Colon (tissue), 2 donors: ENCODE measurements around the gene PPFIA2.

Experiments used
- FAIRE-seq: peaks from 2 replicates; lab custom pipeline; 2012; peaks lifted over from hg19 to GRCh38; lab: Jason Lieb, UNC
- donor health status: control.
- donor health status: control.

PPFIA2 gene

DNA sequence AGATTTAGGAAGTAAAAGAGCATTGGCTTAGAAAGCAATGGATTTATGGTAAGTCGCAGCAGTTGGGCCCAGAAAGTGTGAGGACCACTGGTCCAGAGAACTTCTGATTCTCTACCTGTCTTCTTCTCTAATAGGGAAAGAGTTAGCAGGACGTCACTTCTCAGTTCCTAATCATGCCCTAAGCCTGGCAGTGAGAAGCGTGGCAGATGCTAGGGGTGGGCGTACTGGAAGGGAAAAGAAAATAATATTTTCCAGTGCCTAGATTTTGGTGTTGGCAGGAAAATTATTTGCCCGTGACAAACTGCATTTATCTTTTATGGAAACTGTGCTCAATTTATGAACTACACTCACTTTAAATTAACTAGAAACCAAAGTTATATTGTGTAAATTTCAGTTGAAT, 212.3 kb downstream of the PPFIA2 start:
- no peak for FAIRE-seq

DNA sequence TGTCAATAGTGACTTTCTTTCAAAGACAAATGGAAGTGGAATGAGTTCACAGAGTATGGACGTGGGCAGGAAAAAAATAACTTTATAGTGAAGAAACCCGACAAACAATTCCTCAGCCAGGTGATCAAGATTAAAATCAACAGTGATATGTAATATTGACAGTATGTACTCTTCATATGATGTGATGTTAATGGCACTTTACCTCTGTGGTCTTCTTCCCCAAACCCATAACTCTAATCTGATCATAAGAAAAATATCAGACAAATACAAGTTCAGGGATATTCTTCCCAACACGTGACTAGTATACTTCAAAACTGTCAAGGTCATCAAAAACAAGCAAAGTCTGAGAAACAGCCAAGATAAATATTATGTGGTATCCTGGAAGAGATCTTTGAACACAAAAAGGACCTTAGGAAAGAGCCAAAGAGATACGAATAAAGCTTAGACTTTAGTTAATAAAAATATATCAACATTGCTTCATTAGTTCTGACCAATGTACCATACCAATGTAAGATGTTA, 215.5 kb downstream of the PPFIA2 start:
- FAIRE-seq: no peak

- FAIRE-seq: no peak
Measured at GRCh38 chr12:81542065-81543010, 216.8 kb downstream of the PPFIA2 start.

- no peak for FAIRE-seq
Measured at GRCh38 chr12:81541121-81541520, 218.0 kb downstream of the PPFIA2 start.

- FAIRE-seq: no peak
Measured at GRCh38 chr12:81539279-81539678, 219.9 kb downstream of the PPFIA2 start.

DNA sequence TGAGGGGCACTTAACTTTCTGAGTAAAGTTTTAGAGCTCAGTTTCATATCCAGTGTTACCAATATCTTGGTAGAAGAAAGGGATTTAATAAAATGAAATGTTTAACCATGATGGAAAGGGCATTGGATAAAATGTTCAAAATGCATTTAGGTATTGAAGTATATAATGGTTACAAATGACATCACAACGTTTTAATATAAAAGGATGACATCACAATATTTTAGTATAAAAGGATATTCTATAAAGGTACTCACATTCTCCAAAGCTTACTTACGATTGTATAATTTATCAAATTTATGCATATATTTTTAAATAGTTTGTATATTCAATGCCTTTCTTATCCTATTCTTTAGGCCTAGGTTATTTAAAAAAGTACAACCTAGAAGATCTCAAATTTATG, 226.1 kb downstream of the PPFIA2 start:
- FAIRE-seq: no peak

- no peak for FAIRE-seq
Measured at GRCh38 chr12:81530352-81530751, 228.8 kb downstream of the PPFIA2 start.

GRCh38 chr12:81520064-81520945, 238.8 kb downstream of the PPFIA2 start:
- no peak for FAIRE-seq

DNA sequence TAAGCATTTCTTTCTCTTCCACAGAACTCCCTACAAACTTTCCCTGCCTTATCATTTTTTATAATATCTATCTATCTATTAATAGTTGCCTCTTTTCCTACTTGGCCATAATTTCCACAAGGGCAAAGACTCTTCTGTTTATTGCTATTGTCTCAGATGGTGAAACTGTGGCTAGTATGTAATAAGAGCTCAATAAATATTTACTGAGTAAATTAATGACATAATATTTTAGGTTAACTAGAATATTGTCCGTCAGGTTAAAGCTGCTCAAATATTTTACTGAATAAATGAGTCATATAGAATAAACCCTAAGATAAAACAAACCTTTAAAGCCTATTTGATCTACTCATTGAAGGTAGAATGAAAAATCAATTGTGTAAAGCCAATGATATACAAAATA, 240.5 kb downstream of the PPFIA2 start:
- FAIRE-seq: no peak

DNA sequence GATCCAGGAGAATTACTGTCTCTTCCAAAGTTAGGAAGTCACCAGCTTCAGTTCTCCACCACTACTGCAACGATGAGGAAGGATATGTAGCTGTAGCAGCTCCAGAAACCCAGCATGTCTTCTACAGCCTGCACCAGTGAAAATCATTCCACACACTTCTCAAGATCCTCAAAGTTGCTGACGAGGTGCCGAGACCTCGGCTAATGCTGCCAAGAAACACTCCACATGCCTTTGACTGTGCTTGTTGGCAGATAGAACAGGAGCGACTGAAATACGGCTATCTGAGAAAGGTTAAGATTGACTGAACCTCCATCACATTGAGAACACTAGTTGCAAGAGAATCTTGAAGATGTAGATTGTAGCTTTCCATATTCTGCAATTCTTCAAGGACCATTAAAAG, 241.9 kb downstream of the PPFIA2 start:
- no peak for FAIRE-seq

GRCh38 chr12:81502912-81503695, 256.0 kb downstream of the PPFIA2 start:
- FAIRE-seq: no peak

GRCh38 chr12:81500788-81501187, 258.4 kb downstream of the PPFIA2 start:
- FAIRE-seq: no peak

DNA sequence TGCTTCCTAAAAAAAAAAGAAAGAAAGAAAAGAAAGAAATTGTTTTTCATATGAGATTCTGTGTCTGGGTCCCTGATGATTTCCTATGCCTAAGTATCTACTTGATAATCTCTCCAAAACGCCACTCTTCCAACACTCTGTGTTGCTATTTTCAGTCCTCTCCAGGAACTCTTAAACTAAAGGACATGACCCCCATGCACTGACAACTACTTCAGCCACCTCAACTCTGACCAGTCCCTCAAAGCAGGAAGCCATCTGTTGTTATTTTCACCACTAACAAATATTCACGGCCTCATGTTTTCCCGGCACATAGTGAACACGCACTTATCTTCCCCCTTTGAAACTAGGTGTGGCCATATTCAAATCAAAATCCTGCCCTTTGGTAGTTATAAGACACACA, 259.3 kb downstream of the PPFIA2 start:
- FAIRE-seq: no peak

GRCh38 chr12:81492131-81492720, 266.9 kb downstream of the PPFIA2 start:
- FAIRE-seq: no peak

DNA sequence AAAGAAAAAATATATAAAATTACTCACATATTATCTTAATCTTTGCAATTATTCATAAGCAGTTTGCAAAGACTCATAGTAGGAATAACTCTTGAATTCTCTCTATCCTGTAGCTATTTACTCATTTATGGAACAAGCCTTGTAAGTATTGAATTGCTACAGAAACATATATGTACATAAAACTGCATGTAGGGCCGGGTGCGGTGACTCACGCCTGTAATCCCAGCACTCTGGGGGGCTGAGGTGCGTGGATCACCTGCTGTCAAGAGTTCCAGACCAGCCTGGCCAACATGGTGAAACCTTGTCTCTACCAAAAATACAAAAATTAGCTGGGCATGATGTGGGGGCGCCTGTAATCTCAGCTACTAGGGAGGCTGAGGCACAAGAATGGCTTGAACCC, 286.2 kb downstream of the PPFIA2 start:
- FAIRE-seq: no peak

- no peak for FAIRE-seq
Measured at GRCh38 chr12:81470923-81471322, 288.2 kb downstream of the PPFIA2 start.

DNA sequence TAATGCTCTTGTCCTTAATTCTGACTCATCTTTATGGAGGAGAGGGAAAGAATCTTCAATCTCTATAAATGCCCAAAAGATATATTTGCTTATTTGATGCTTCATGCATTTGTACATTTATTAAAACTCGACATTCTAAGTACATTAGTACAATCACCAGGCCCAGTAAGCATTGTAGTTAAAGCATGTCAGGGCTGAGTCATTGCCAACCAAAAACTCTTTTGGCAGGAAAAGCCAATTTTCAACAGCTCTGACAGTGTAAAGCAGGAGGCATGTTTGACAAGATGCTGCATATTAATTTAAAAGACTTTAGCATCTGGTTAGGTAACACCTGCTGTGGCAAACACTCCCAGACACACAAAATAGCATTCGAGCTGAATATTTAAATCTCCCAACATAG, 290.9 kb downstream of the PPFIA2 start:
- no peak for FAIRE-seq

GRCh38 chr12:81465876-81466275, 293.3 kb downstream of the PPFIA2 start:
- no peak for FAIRE-seq

DNA sequence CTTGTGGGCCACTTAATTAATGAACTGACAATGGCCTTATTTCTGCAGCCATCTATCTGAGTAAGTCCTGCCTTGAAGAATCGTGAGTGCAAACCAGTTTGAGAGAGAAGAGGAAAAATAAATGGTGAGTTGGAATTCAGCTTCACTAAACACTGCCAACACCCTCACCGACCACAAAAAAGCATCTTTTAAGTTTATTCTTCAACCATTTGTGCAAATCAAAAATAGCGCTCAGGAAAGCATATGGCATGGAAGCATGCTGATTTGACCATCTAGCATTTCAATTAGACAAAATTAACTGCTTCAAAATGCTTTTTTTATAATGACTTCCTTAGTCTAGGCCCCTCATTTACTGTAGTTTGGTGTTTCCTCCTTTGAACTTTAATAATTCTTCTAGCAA, 294.0 kb downstream of the PPFIA2 start:
- FAIRE-seq: no peak

DNA sequence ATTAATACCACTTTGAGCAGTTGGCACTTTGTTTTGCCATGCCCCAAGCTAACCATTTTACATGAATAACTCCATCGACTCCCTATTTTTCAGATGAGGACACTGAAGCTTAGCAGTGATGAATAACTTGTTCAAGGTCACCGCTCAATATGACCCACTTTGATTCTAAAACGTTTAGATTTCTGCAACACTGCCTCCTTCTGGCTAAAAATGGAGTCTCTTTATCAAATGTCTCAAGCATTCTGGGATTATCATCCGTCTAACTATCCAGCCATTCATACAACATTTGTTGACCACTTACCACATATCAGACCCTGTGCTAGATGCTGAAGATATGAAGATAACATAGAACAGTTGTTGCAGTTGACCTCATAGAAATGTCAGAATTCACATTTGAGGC, 298.0 kb downstream of the PPFIA2 start:
- no peak for FAIRE-seq

DNA sequence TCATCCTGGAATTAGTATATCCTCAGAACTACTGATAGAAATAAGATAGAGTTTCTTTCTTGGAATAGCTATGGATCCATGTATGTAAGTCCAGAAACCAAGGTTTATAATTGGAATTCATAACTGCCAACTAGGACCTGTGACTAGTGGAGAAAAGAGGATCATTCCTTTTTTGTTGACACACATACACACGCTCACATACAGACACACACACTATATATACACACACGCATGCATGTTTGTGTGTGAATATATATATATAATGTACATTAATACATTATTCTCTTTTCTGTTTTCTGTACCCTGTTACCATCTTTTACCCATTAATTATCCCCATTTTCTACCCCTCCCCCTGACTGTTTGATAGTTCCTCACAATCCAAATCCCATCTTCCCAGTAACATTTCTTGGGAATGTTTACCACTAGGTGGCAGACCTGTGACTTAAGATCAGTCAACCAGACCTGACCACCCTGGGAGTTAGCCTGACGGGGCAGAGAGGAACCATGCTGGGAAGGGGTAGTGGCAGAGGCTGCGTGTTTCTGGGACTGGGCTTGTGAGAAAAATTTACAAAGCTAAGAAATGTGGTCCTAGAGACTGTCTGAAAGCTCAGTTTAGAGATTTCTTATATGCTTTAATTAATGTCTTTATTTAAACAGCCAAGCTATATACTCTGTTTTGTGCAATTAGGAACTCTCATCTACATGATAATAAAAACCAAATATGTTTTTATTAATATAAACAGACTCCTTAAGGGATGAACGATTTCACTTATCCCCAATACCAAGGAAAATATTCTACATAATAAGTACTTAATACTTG, 308.0 kb downstream of the PPFIA2 start:
- FAIRE-seq: no peak
